K562 (cell line): ENCODE data around the gene SLC15A3.

ENCODE experiments used
- ADNP ChIP-seq: fragments of 200-800 bp; sonication (Bioruptor generic); IDR thresholded peaks from 2 replicates; pipeline ENCODE4 v1.6.1; 2016; ENCODE audit warnings: missing genetic modification characterization, missing compliant biosample characterization
- EZH2 ChIP-seq: IDR thresholded peaks from 2 replicates; pipeline ENCODE4 v1.6.1; 2012; ENCODE audit warnings: low read depth, mild to moderate bottlenecking, inconsistent platforms, low read length, borderline replicate concordance
- MYNN ChIP-seq, 2 experiments: sonication (generic); formaldehyde crosslinking in 1 of 2; IDR thresholded peaks; 2 replicates each; pipeline versions ENCODE4 v1.5.0 to v1.6.1; 2016 to 2020; ENCODE audit warnings: antibody characterized with exemption in 1 of 2, missing genetic modification reagents in 1 of 2
- NFATC3 ChIP-seq: fragments of 450-650 bp; IDR thresholded peaks from 2 replicates; pipeline ENCODE4 v1.6.1; 2017; ENCODE audit warnings: mild to moderate bottlenecking
- NFE2 ChIP-seq: IDR thresholded peaks from 2 replicates; pipeline ENCODE4 v1.6.1; 2014; ENCODE audit warnings: antibody characterized with exemption, low read depth
- POLR2A ChIP-seq: fragments of 450-650 bp; conservative IDR thresholded peaks from 2 replicates; pipeline ENCODE4 v1.6.1; 2016
- SRF ChIP-seq, 2 experiments: fragments of 250-450, 450-650 bp in 1 of 2; sonication (Bioruptor Pico) in 1 of 2; sonication (generic) in 1 of 2; formaldehyde crosslinking; IDR thresholded peaks; 2 replicates each; pipeline versions ENCODE4 v1.5.0 to v1.5.1; 2020 to 2022; ENCODE audit warnings: mild to moderate bottlenecking in 1 of 2, missing genetic modification reagents in 1 of 2
- TCF7L2 ChIP-seq: fragments of 150-350 bp; IDR thresholded peaks from 2 replicates; pipeline ENCODE4 v1.6.1; 2016; ENCODE audit warnings: low read depth, mild to moderate bottlenecking, low read length, moderate library complexity
- ZNF12 ChIP-seq: sonication (generic); formaldehyde crosslinking; IDR thresholded peaks from 2 replicates; pipeline ENCODE4 v1.4.0; 2020; ENCODE audit warnings: mild to moderate bottlenecking, missing genetic modification reagents
- ZNF24 ChIP-seq: fragments of 450-650 bp; IDR thresholded peaks from 2 replicates; pipeline ENCODE4 v1.6.1; 2016
- ZNF274 ChIP-seq: IDR thresholded peaks from 2 replicates; pipeline ENCODE4 v1.6.1; 2011; ENCODE audit warnings: low read depth, mild to moderate bottlenecking, low read length, moderate library complexity, borderline replicate concordance
- ZSCAN29 ChIP-seq: fragments of 450-650 bp; IDR thresholded peaks from 2 replicates; pipeline ENCODE4 v1.6.1; 2017
- TF ChIP-seq, protein P1 (sequence below), 2 experiments: fragments of 450-650 bp in 1 of 2; sonication (generic) in 1 of 2; formaldehyde crosslinking; conservative IDR thresholded peaks; 2 replicates each; pipeline versions ENCODE4 v1.4.0 to v1.8.1; 2020 to 2022; ENCODE audit warnings: mild to moderate bottlenecking in 1 of 2, missing genetic modification reagents in 1 of 2
- TF ChIP-seq, protein P2 (sequence below), 3 experiments: IDR thresholded peaks in 2 of 3; conservative IDR thresholded peaks in 1 of 3; 2 replicates each; pipeline ENCODE4 v1.5.1; 2011 to 2012; ENCODE audit warnings: low read length in 3 of 3, mild to moderate bottlenecking in 3 of 3, control low read depth in 2 of 3, improper control_type of control experiment in 1 of 3, inconsistent platforms in 1 of 3, low read depth in 1 of 3, mixed read lengths in 1 of 3, moderate library complexity in 1 of 3; ENCODE audit not compliant: insufficient read depth in 2 of 3

DNA sequence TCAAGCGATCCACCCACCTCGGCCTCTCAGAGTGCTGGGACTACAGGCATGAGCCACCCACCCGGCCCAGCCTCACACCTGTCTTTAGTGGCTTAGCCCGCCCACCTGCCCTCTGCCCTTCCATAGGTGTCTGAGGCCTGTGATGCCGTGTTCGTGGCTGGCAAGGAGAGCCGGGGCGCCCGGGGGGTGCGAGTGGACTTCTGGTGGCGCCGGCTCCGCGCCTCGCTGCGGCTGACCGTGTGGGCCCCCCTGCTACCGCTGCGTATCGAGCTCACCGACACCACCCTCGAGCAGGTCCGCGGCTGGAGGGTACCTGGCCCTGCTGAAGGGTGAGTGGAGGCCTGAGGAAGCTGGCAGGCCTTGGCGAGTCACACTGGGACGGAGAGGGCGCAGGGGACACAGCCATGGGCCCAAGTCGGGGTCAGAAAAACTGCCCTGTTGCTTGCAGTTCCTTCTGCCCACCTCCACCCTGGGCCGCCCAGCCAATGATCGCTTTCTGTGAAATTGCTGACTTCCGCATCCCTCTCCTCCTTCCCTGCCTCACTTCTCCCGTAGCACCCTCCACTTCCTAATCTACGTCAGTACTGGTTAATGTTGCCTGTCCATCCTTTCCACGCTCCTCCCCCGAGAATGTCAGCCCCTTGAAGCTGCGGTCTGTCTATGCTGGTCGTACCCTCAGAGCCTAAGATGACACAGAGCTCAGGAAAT, 18.4 kb downstream of the SLC15A3 start:
- TF ChIP-seq NFATC3: no peak
- TF ChIP-seq MYNN (IDR thresholded peaks at IDR 0.05): no peak
- no peak for TF ChIP-seq MYNN (CRISPR knock-in tag; IDR thresholded peaks at IDR 0.05)
- no peak for TF ChIP-seq SRF (CRISPR knock-in tag; IDR thresholded peaks at IDR 0.05)
- TF ChIP-seq TCF7L2: no peak
- no peak for TF ChIP-seq NFE2
- TF ChIP-seq ZNF12: no peak
- TF ChIP-seq, protein P1, sequence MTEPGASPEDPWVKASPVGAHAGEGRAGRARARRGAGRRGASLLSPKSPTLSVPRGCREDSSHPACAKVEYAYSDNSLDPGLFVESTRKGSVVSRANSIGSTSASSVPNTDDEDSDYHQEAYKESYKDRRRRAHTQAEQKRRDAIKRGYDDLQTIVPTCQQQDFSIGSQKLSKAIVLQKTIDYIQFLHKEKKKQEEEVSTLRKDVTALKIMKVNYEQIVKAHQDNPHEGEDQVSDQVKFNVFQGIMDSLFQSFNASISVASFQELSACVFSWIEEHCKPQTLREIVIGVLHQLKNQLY (CRISPR knock-in tag; conservative IDR thresholded peaks at IDR 0.05): no peak
- TF ChIP-seq EZH2: no peak
- TF ChIP-seq POLR2A: no peak
- no peak for TF ChIP-seq ADNP
- TF ChIP-seq, protein P2, sequence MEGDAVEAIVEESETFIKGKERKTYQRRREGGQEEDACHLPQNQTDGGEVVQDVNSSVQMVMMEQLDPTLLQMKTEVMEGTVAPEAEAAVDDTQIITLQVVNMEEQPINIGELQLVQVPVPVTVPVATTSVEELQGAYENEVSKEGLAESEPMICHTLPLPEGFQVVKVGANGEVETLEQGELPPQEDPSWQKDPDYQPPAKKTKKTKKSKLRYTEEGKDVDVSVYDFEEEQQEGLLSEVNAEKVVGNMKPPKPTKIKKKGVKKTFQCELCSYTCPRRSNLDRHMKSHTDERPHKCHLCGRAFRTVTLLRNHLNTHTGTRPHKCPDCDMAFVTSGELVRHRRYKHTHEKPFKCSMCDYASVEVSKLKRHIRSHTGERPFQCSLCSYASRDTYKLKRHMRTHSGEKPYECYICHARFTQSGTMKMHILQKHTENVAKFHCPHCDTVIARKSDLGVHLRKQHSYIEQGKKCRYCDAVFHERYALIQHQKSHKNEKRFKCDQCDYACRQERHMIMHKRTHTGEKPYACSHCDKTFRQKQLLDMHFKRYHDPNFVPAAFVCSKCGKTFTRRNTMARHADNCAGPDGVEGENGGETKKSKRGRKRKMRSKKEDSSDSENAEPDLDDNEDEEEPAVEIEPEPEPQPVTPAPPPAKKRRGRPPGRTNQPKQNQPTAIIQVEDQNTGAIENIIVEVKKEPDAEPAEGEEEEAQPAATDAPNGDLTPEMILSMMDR (IDR thresholded peaks at IDR 0.05 in 2 of 3, conservative IDR thresholded peaks at IDR 0.05 in 1 of 3; ENCODE audit: insufficient read depth in 2 of 3, low read depth in 1 of 3, low read length in 3 of 3): no peak
- no peak for TF ChIP-seq ZSCAN29
- no peak for TF ChIP-seq ZNF274
- no peak for TF ChIP-seq ZNF24
